Measurements from ENCODE around the gene PADI3.

DNA sequence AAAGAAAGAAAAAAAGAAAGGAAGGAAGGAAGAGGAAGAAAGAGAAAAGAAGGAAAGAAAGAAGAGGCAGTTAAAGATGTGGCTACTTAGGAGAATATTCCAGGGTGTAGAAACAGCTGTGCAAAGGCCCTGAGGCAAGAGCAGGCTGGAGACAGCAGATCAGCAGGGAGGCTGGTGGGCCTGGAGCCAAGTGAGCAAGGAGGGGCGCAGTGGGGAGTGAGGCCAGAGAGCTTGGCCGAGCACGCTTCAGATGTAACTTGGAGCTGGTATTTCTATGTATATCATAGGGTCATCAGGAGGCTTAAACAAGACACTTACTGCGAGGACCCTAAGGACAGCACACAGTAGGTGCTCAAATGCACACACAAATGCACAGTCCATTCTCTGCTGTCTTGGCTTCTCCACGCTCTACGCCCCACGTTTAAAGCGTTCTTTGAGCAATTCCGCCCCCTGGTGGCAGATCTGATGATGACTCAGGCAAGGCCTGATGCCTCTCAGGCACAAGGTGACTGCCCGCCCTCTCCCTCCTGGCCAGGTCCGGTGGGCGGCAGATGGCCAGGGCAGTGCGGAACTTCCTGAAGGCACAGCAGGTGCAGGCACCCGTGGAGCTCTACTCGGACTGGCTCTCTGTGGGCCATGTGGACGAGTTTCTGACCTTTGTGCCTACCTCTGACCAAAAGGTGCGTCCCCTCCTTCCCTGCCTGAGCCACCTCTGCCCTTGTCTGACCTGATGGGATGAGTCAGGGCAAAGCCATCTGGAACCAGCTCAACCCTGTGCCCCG lies 11.9 kb upstream of the PADI3 start:
- TF ChIP-seq, protein P1, sequence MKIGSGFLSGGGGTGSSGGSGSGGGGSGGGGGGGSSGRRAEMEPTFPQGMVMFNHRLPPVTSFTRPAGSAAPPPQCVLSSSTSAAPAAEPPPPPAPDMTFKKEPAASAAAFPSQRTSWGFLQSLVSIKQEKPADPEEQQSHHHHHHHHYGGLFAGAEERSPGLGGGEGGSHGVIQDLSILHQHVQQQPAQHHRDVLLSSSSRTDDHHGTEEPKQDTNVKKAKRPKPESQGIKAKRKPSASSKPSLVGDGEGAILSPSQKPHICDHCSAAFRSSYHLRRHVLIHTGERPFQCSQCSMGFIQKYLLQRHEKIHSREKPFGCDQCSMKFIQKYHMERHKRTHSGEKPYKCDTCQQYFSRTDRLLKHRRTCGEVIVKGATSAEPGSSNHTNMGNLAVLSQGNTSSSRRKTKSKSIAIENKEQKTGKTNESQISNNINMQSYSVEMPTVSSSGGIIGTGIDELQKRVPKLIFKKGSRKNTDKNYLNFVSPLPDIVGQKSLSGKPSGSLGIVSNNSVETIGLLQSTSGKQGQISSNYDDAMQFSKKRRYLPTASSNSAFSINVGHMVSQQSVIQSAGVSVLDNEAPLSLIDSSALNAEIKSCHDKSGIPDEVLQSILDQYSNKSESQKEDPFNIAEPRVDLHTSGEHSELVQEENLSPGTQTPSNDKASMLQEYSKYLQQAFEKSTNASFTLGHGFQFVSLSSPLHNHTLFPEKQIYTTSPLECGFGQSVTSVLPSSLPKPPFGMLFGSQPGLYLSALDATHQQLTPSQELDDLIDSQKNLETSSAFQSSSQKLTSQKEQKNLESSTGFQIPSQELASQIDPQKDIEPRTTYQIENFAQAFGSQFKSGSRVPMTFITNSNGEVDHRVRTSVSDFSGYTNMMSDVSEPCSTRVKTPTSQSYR (CRISPR knock-in tag; IDR thresholded peaks at IDR 0.05), result no peak
- TF ChIP-seq ETV6 (CRISPR knock-in tag; IDR thresholded peaks at IDR 0.05), result no peak
- no peak for TF ChIP-seq NFATC4 (CRISPR knock-in tag; IDR thresholded peaks at IDR 0.05)
- TF ChIP-seq MYBL2 (CRISPR knock-in tag; IDR thresholded peaks at IDR 0.05), result no peak
- TF ChIP-seq, protein P2, sequence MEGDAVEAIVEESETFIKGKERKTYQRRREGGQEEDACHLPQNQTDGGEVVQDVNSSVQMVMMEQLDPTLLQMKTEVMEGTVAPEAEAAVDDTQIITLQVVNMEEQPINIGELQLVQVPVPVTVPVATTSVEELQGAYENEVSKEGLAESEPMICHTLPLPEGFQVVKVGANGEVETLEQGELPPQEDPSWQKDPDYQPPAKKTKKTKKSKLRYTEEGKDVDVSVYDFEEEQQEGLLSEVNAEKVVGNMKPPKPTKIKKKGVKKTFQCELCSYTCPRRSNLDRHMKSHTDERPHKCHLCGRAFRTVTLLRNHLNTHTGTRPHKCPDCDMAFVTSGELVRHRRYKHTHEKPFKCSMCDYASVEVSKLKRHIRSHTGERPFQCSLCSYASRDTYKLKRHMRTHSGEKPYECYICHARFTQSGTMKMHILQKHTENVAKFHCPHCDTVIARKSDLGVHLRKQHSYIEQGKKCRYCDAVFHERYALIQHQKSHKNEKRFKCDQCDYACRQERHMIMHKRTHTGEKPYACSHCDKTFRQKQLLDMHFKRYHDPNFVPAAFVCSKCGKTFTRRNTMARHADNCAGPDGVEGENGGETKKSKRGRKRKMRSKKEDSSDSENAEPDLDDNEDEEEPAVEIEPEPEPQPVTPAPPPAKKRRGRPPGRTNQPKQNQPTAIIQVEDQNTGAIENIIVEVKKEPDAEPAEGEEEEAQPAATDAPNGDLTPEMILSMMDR (IDR thresholded peaks at IDR 0.05), result peak; percentile 92
- TF ChIP-seq TP53 (CRISPR knock-in tag; IDR thresholded peaks at IDR 0.05), result no peak
- TF ChIP-seq TEAD1 (CRISPR knock-in tag; IDR thresholded peaks at IDR 0.05), result peak; percentile 55; the same call in 1 of the 2 replicates
- TF ChIP-seq, protein P3, sequence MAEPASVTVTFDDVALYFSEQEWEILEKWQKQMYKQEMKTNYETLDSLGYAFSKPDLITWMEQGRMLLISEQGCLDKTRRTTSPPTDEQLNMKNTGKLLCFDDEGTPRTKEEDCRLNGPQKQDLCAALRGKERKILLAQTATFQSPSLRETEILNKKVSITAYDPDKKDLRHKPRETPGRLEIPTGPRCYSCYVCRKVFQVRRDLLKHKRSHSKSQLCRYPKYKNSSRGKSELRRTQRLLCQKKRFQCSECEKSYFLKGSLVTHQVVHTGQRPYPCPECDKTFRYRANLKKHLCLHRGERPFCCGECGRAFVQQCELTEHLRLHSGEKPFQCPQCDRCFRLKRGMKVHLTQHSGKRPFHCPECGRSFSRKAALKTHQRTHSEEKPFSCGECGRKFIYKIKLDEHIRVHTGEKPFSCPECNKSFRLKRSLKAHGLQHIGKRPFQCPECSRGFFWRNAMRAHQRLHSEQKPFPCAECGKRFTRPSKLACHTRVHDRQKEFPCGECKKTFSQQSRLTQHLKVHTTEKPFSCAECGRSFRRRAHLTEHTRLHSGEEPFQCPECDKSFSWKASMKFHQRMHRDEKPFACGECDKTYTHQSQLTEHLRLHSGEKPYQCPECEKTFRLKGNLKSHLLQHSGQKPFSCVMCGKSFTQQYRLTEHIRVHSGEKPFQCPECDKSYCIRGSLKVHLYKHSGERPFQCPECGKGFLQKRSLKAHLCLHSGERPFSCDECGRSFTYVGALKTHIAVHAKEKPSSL (CRISPR knock-in tag; conservative IDR thresholded peaks at IDR 0.05), result no peak
- peak; percentile 36; the same call in 1 of the 2 replicates for TF ChIP-seq SP1 (CRISPR knock-in tag; conservative IDR thresholded peaks at IDR 0.05)
- TF ChIP-seq, protein P4, sequence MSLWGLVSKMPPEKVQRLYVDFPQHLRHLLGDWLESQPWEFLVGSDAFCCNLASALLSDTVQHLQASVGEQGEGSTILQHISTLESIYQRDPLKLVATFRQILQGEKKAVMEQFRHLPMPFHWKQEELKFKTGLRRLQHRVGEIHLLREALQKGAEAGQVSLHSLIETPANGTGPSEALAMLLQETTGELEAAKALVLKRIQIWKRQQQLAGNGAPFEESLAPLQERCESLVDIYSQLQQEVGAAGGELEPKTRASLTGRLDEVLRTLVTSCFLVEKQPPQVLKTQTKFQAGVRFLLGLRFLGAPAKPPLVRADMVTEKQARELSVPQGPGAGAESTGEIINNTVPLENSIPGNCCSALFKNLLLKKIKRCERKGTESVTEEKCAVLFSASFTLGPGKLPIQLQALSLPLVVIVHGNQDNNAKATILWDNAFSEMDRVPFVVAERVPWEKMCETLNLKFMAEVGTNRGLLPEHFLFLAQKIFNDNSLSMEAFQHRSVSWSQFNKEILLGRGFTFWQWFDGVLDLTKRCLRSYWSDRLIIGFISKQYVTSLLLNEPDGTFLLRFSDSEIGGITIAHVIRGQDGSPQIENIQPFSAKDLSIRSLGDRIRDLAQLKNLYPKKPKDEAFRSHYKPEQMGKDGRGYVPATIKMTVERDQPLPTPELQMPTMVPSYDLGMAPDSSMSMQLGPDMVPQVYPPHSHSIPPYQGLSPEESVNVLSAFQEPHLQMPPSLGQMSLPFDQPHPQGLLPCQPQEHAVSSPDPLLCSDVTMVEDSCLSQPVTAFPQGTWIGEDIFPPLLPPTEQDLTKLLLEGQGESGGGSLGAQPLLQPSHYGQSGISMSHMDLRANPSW (CRISPR knock-in tag; conservative IDR thresholded peaks at IDR 0.05; ENCODE audit: low read depth), result no peak
- TF ChIP-seq PRRX2 (CRISPR knock-in tag; IDR thresholded peaks at IDR 0.05), result no peak
- no peak for TF ChIP-seq ZNF396 (CRISPR knock-in tag; IDR thresholded peaks at IDR 0.05; ENCODE audit: borderline replicate concordance)
- TF ChIP-seq, protein P5, sequence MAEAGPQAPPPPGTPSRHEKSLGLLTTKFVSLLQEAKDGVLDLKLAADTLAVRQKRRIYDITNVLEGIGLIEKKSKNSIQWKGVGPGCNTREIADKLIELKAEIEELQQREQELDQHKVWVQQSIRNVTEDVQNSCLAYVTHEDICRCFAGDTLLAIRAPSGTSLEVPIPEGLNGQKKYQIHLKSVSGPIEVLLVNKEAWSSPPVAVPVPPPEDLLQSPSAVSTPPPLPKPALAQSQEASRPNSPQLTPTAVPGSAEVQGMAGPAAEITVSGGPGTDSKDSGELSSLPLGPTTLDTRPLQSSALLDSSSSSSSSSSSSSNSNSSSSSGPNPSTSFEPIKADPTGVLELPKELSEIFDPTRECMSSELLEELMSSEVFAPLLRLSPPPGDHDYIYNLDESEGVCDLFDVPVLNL (CRISPR knock-in tag; IDR thresholded peaks at IDR 0.05; ENCODE audit: borderline replicate concordance, low read depth), result no peak

Data from WTC11 (cell line).